ENCODE results near the gene CSTPP1. TPM values are rescaled to one million over a fixed set of nuclear protein-coding genes. Genes with fewer than 3 reads are reported as not detected.

The CSTPP1 gene
- total and polyA plus RNA-seq, 2 of the 4 experiments (the other 2 are of a cell fraction), result 22.0 to 35.7 TPM

- Histone ChIP-seq H3K36me3 (ENCODE audit: control insufficient read depth, insufficient read depth, low read length) (no peaks in the 10 kb centered on the region), H2BK15ac (ENCODE audit: low read depth, low read length) (no peak overlapping the region), H3K18ac (ENCODE audit: low read depth, low read length) (no peak overlapping the region), H3K56ac (ENCODE audit: extremely low read depth, insufficient read depth, low read length) (no peak overlapping the region), H3K14ac (replicated peaks; ENCODE audit: low read depth, low read length) (no peak overlapping the region), H3K23ac (ENCODE audit: low read depth, low read length) (no peak overlapping the region), H3K4ac (ENCODE audit: low read depth, low read length) (no peak overlapping the region), H4K20me1 (ENCODE audit: insufficient read depth, low read length) (no peaks in the 10 kb centered on the region), H3K9me3 (ENCODE audit: control insufficient read depth, insufficient read depth, low read length) (no peaks in the 10 kb centered on the region), H3K4me2 (ENCODE audit: low read depth, low read length) (no peak overlapping the region), H3K27ac (ENCODE audit: insufficient read depth, low read length) (no peak overlapping the region), H3K27me3 (ENCODE audit: control insufficient read depth, insufficient read depth, low read length) (no peaks in the 10 kb centered on the region), H4K91ac (ENCODE audit: insufficient read depth, low read depth, low read length) (no peak overlapping the region), H2AK9ac (replicated peaks; ENCODE audit: low read depth, low read length, poor library complexity) (no peak overlapping the region), H3K9ac (ENCODE audit: low read depth, low read length) (no peak overlapping the region), H3K9me1 (ENCODE audit: insufficient read depth, low read length) (peaks cover 17% of the 10 kb centered on the region), H2BK120ac (ENCODE audit: low read depth, low read length) (no peak overlapping the region), H2BK5ac (ENCODE audit: low read depth, low read length, poor library complexity, severe bottlenecking) (no peak overlapping the region), H4K5ac (ENCODE audit: low read depth, low read length) (no peak overlapping the region), H3K4me3 (ENCODE audit: insufficient read depth, low read depth, low read length) (no peak overlapping the region), H2BK20ac (ENCODE audit: low read depth, low read length) (no peak overlapping the region), H3K4me1 (ENCODE audit: control insufficient read depth, insufficient read depth, low read length) (peaks cover 11% of the 10 kb centered on the region), H2AFZ (replicated peaks; ENCODE audit: low read length, poor library complexity) (no peak overlapping the region), H2AK5ac (ENCODE audit: low read depth, low read length) (no peak overlapping the region), H4K8ac (ENCODE audit: low read depth in 2 of 2, low read length in 2 of 2) (no peak overlapping the region; a peak in 1 of 4 replicates), H3K79me1 (ENCODE audit: low read depth in 1 of 2, low read length in 2 of 2) (0 out of 4 replicates have a peak, but pooled peaks cover 0 to 4% of the 10 kb centered on the region in 2 experiments)
- dilution Hi-C loops (cut with HindIII; ENCODE audit: low sequenced_read_pairs, unreplicated experiment), result no loop called here
- no CpG with 5 or more reads among the region's 3 CpGs for WGBS, 2 experiments (ENCODE audit: extremely low coverage in 2 of 2, insufficient read length in 1 of 2)
- no peak for DNase-seq
- no TSS peak for BruUV-seq (replicated peaks)
- POLR2A ChIA-PET (ENCODE audit: unreplicated experiment), result no interaction called here
- in situ Hi-C loops (cut with MboI; ENCODE audit: low sequenced_read_pairs), result no loop called here
- CTCF ChIA-PET, result no interaction called here
- no peak for TF ChIP-seq NFE2L2 (IDR thresholded peaks at IDR 0.05; ENCODE audit: low read depth, low read length)
- no peak for TF ChIP-seq CHD1 (IDR thresholded peaks at IDR 0.05; ENCODE audit: low read depth, low read length)
- no peak for TF ChIP-seq CEBPB (IDR thresholded peaks at IDR 0.05; ENCODE audit: low read depth, low read length)
- TF ChIP-seq, protein P1, sequence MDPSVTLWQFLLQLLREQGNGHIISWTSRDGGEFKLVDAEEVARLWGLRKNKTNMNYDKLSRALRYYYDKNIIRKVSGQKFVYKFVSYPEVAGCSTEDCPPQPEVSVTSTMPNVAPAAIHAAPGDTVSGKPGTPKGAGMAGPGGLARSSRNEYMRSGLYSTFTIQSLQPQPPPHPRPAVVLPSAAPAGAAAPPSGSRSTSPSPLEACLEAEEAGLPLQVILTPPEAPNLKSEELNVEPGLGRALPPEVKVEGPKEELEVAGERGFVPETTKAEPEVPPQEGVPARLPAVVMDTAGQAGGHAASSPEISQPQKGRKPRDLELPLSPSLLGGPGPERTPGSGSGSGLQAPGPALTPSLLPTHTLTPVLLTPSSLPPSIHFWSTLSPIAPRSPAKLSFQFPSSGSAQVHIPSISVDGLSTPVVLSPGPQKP (IDR thresholded peaks at IDR 0.05; ENCODE audit: borderline replicate concordance, low read depth, low read length), result no peak
- no peak for TF ChIP-seq RAD21 (IDR thresholded peaks at IDR 0.05; ENCODE audit: low read length)
- TF ChIP-seq POLR2A (IDR thresholded peaks at IDR 0.05; ENCODE audit: low read depth, low read length), result no peak
- TF ChIP-seq BHLHE40 (IDR thresholded peaks at IDR 0.05; ENCODE audit: low read depth, low read length), result no peak
- TF ChIP-seq, protein P2, sequence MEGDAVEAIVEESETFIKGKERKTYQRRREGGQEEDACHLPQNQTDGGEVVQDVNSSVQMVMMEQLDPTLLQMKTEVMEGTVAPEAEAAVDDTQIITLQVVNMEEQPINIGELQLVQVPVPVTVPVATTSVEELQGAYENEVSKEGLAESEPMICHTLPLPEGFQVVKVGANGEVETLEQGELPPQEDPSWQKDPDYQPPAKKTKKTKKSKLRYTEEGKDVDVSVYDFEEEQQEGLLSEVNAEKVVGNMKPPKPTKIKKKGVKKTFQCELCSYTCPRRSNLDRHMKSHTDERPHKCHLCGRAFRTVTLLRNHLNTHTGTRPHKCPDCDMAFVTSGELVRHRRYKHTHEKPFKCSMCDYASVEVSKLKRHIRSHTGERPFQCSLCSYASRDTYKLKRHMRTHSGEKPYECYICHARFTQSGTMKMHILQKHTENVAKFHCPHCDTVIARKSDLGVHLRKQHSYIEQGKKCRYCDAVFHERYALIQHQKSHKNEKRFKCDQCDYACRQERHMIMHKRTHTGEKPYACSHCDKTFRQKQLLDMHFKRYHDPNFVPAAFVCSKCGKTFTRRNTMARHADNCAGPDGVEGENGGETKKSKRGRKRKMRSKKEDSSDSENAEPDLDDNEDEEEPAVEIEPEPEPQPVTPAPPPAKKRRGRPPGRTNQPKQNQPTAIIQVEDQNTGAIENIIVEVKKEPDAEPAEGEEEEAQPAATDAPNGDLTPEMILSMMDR (conservative IDR thresholded peaks at IDR 0.05; ENCODE audit: low read depth, low read length), result no peak
- TF ChIP-seq RCOR1 (IDR thresholded peaks at IDR 0.05; ENCODE audit: insufficient replicate concordance, low read length), result no peak
- TF ChIP-seq MAFK (IDR thresholded peaks at IDR 0.05; ENCODE audit: low read depth, low read length), result no peak
- intact Hi-C loops (cut with micrococcal nuclease), result no loop called here
- no peak for ATAC-seq (ENCODE audit: low read depth)
Measured at GRCh38 chr11:47101406-47101805, 164.8 kb downstream of the CSTPP1 start.
